GM18505 (cell line): ENCODE data around the gene ZNF469.

ENCODE experiments used
- ATAC-seq: cut with Tn5 transposase; IDR thresholded peaks from one replicate; pipeline ENCODE4 v1.9.1; 2021; ENCODE audit not compliant: unreplicated experiment
- POLR2A ChIP-seq: IDR thresholded peaks from 4 replicates; pipeline ENCODE4 v1.6.1; 2011; ENCODE audit warnings: borderline replicate concordance; ENCODE audit not compliant: insufficient read depth, insufficient read length; ENCODE audit errors: extremely low read depth

The ZNF469 gene

GRCh38 chr16:88382491-88383400 is at the start of gene ZNF469:
TSS of gene ZNF469 (plus strand) at chr16:88382959. CDS start at chr16:88427471, 44,512 bp downstream.
- no peak for TF ChIP-seq POLR2A
- ATAC-seq, result no peak

GRCh38 chr16:88333848-88334777 is 48.6 kb upstream of the ZNF469 start:
- TF ChIP-seq POLR2A, result no peak
- ATAC-seq, result no peak

GRCh38 chr16:88334778-88335720 is 47.7 kb upstream of the ZNF469 start:
- TF ChIP-seq POLR2A, result no peak
- no peak for ATAC-seq

- ATAC-seq, result no peak
- no peak for TF ChIP-seq POLR2A
Observed at GRCh38 chr16:88337021-88337420, 45.7 kb upstream of the ZNF469 start.

GRCh38 chr16:88337538-88337937 is 45.2 kb upstream of the ZNF469 start:
- TF ChIP-seq POLR2A, result no peak

GRCh38 chr16:88338111-88338510 is 44.6 kb upstream of the ZNF469 start:
- no peak for ATAC-seq
- no peak for TF ChIP-seq POLR2A

More at GRCh38 chr16:88337538-88337937, 45.2 kb upstream of the ZNF469 start:
- ATAC-seq, result no peak

GRCh38 chr16:88338896-88339295 is 43.9 kb upstream of the ZNF469 start:
- TF ChIP-seq POLR2A, result no peak
- ATAC-seq, result no peak

GRCh38 chr16:88339930-88340754 is 42.6 kb upstream of the ZNF469 start:
- ATAC-seq, result no peak
- TF ChIP-seq POLR2A, result no peak

GRCh38 chr16:88340755-88341150 is 42.0 kb upstream of the ZNF469 start:
- ATAC-seq, result no peak
- no peak for TF ChIP-seq POLR2A

- no peak for ATAC-seq
- no peak for TF ChIP-seq POLR2A
Observed at GRCh38 chr16:88341551-88342290, 41.0 kb upstream of the ZNF469 start.

GRCh38 chr16:88342491-88342890 is 40.3 kb upstream of the ZNF469 start:
- no peak for ATAC-seq
- no peak for TF ChIP-seq POLR2A
